ENCODE data around the gene SNF8. TPM values are rescaled to one million over a fixed set of nuclear protein-coding genes. Genes with fewer than 3 reads are reported as not detected.

SNF8 gene
- total RNA-seq, 4 donors from 2014 or later: 36.9 to 107 (median 75.6) TPM

DNA sequence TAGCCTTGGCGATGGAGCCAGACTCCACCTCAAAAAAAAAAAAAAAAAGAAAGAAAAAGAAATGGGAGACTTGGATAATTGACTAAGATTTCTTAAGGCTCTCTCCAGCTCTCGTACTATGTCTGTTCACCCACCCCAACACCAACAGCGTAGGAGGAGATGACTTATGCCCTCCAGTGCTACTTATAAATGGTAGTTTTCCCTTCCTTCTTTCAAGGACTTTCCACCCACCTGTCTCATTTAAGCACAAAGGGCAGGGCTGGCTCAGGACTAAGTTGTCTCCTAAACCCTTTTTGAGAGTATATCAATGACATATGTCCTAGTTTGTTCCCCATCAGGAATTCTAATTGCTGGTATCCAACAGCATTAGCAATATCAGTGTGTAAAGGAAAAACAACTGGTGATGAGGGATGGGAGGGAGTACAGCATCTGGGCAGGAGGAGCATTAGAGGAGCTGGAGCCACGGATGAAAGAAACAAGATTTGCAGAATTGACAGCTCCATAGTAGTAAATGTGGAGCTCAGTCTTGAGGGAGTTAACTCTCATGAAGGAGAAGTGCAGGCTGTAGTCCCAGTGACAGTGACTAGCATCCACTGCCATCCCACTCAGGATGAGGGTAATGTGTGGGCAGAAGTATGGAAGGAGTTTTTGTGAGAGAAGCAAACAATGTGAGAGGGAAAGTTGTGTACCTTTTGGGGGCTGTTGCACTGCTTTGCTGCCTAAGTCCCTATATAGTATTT is 19.2 kb downstream of the SNF8 start:
- 65 to 78% methylated on average over 4 of the region's 4 CpGs for WGBS, 2 donors
- Histone ChIP-seq H3K4me3 (no peak overlapping the region), H3K4me1 (peaks cover 0 to 8% (median 0%) of the 10 kb centered on the region in 4 donors), H3K9me3 (no peaks in the 10 kb centered on the region), H3K27me3 (no peaks in the 10 kb centered on the region), H3K36me3 (peaks cover 2 to 100% (median 46%) of the 10 kb centered on the region in 3 donors), H3K27ac (no peak overlapping the region)
- TF ChIP-seq, protein P1, sequence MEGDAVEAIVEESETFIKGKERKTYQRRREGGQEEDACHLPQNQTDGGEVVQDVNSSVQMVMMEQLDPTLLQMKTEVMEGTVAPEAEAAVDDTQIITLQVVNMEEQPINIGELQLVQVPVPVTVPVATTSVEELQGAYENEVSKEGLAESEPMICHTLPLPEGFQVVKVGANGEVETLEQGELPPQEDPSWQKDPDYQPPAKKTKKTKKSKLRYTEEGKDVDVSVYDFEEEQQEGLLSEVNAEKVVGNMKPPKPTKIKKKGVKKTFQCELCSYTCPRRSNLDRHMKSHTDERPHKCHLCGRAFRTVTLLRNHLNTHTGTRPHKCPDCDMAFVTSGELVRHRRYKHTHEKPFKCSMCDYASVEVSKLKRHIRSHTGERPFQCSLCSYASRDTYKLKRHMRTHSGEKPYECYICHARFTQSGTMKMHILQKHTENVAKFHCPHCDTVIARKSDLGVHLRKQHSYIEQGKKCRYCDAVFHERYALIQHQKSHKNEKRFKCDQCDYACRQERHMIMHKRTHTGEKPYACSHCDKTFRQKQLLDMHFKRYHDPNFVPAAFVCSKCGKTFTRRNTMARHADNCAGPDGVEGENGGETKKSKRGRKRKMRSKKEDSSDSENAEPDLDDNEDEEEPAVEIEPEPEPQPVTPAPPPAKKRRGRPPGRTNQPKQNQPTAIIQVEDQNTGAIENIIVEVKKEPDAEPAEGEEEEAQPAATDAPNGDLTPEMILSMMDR (IDR thresholded peaks at IDR 0.05): no peak
- TF ChIP-seq EP300 (IDR thresholded peaks at IDR 0.05): no peak
- no peak for DNase-seq (ENCODE audit: low spot score in 2 of 2)

DNA sequence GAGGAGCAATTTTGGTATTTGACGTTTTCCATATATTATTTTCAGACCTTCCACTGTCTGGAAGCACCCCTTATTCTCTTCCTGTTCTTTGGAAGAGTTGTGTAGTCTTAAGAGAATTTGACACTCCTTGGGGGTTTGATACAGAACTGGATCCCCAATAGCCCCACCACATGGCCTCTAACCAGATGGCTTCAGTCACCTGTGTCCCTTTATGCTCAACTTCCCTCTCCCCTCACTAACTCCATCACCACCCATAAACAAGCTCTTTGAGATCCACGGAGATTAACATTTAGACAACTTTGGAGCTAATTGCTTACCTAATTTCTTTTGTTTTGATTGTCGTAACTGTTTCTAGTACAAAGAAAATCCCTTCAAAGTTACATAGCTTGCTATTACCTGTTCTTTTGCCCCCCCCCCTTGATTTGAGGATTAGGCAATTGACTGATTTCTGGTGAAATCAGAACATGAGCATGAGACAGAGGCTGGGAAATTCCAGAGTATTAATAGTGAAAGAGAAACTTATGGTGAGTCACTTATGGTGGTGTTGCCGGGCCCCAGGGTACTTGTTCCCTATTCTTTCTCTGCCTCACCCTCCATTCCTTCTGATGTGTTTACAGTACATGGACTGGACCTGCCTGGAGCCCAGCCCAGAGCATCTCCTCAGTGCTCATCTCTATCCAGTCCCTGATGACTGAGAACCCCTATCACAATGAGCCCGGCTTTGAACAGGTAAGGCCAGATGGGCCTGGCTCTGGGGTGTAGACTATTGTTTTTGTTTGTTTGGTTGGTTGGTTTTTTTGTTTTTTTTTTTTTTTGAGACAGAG is 29.0 kb downstream of the SNF8 start:
- peaks cover 0 to 46% (median 8%) of the 10 kb centered on the region in 4 donors for H3K4me1 ChIP-seq
- H3K36me3 ChIP-seq: peaks cover 0 to 80% (median 16%) of the 10 kb centered on the region in 3 donors
- no peaks in the 10 kb centered on the region for H3K27me3 ChIP-seq
- H3K27ac ChIP-seq: peak overlapping the region in 3 of 4 donors; percentile 9 to 72 (median 56)
- TF ChIP-seq POLR2A (IDR thresholded peaks at IDR 0.05) (no peak), EP300 (IDR thresholded peaks at IDR 0.05) (no peak)
- TF ChIP-seq, protein P1 (IDR thresholded peaks at IDR 0.05): no peak
- 66 to 72% methylated on average over 5 of the region's 5 CpGs for WGBS, 2 donors
- no peak overlapping the region for H3K4me3 ChIP-seq
- DNase-seq (ENCODE audit: low spot score in 2 of 2): peak in 1 of 2 donors; percentile 8
- H3K9me3 ChIP-seq: no peaks in the 10 kb centered on the region

DNA sequence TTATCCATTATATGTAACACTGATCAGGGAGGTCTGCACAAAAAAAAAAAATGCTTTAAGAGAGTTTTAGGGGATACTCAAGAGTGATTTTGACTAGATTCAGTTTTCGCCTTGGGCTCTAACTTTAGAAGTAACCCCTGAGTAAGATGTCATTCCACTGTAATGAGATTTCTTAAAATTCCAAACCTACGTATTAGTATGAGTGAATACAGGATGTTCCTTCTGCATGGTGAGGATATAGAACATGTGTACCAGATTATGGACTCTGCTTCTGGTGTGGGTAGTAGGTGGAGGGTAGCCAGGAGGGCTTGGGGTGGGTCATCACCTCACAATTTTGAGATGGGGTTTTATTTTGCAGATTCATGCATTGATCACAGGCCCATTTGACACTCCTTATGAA is 32.2 kb downstream of the SNF8 start:
- Histone ChIP-seq H3K36me3 (peaks cover 0 to 51% (median 0%) of the 10 kb centered on the region in 3 donors), H3K27ac (no peak overlapping the region)
- 77 to 91% methylated on average over 2 of the region's 2 CpGs for WGBS, 2 donors

DNA sequence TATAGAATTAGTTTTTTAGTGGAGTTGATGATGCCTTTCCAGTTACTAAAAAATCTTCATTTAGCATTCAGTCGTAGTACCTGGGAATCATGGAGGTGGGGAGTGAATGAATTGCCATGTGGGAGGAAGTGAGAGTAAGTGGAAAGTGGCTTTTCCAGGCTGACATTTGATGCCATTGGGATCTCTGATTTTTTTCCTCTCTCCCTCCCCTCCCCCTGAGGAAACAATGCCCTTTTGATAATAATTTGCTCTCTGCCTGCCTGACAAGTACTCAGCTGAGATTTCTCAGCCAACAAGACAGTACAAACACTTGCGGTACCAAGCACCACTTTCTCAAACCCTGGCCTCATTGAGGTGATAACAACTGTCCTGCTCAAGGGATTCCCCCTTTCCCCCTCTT is 34.3 kb downstream of the SNF8 start:
- no peak for TF ChIP-seq EP300 (IDR thresholded peaks at IDR 0.05)
- TF ChIP-seq, protein P1 (IDR thresholded peaks at IDR 0.05): no peak
- TF ChIP-seq POLR2A (IDR thresholded peaks at IDR 0.05): no peak
- peak overlapping the region in 1 of 4 donors; percentile 33 for H3K27ac ChIP-seq
- H3K4me3 ChIP-seq: peak overlapping the region in 1 of 4 donors; percentile 88
- peaks cover 0 to 37% (median 0%) of the 10 kb centered on the region in 3 donors for H3K36me3 ChIP-seq
- H3K4me1 ChIP-seq: peaks cover 0 to 64% (median 17%) of the 10 kb centered on the region in 4 donors
- WGBS, 2 donors: 28 to 29% methylated on average over 2 of the region's 2 CpGs
- H3K27me3 ChIP-seq: no peaks in the 10 kb centered on the region
- no peak for DNase-seq (ENCODE audit: low spot score in 2 of 2)
- H3K9me3 ChIP-seq: no peaks in the 10 kb centered on the region

More for the DNA sequence above, 32.2 kb downstream of the SNF8 start:
- Histone ChIP-seq H3K4me3 (no peak overlapping the region), H3K27me3 (no peaks in the 10 kb centered on the region), H3K4me1 (peaks cover 0 to 69% (median 20%) of the 10 kb centered on the region in 4 donors), H3K9me3 (no peaks in the 10 kb centered on the region)
- DNase-seq (ENCODE audit: low spot score in 2 of 2): no peak
- no peak for TF ChIP-seq POLR2A (IDR thresholded peaks at IDR 0.05)
- TF ChIP-seq EP300 (IDR thresholded peaks at IDR 0.05): no peak
- TF ChIP-seq, protein P1 (IDR thresholded peaks at IDR 0.05): no peak

Measured in tibial nerve (tissue), 4 donors.